ENCODE data around the gene STK38L. TPM values are rescaled to one million over a fixed set of nuclear protein-coding genes. Genes with fewer than 3 reads are reported as not detected.

STK38L gene
- total and polyA plus RNA-seq, 10 of the 15 experiments (the other 5 are each of a cell fraction or from before 2014, with no cell fraction given): 43.0 to 154 (median 115) TPM

DNA sequence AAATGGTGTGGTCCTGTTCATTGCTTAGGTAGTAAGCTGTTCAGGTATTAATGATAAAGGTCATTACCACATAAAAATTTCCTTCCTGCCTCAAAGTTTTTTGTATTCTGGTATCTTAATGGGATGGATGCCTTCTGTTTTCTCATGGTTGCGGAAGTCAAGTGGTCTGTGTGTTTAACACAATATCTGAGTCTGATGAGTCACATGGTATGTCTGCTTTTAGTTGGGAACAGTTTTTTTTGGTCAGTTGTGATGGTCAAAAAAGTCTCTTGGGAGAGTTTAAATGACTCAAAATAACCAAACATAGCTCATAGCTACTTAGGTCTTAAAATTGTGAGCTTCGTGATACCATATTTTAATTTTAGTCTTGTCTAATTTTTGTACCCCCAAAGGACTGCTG, 40.7 kb downstream of the STK38L start (continued):
- TF ChIP-seq BHLHE40 (IDR thresholded peaks at IDR 0.05; ENCODE audit: borderline replicate concordance in 1 of 2, low read depth in 2 of 2, low read length in 1 of 2) (peak in 1 of 2 experiments; percentile 60; a peak in 1 of 4 replicates), IRF4 (IDR thresholded peaks at IDR 0.05; ENCODE audit: low read depth, low read length) (peak; percentile 63; the same call in 1 of the 2 replicates), JUNB (IDR thresholded peaks at IDR 0.05) (peak; percentile 79), CREM (IDR thresholded peaks at IDR 0.05; ENCODE audit: low read depth) (peak; percentile 64), PAX8 (IDR thresholded peaks at IDR 0.05) (no peak), HCFC1 (IDR thresholded peaks at IDR 0.05; ENCODE audit: low read length) (no peak), RUNX3 (IDR thresholded peaks at IDR 0.05; ENCODE audit: low read length) (peak; percentile 87), NRF1 (conservative IDR thresholded peaks at IDR 0.05; ENCODE audit: low read depth, low read length) (no peak), FOXM1 (IDR thresholded peaks at IDR 0.05; ENCODE audit: low read depth, low read length) (peak; percentile 32; the same call in 1 of the 2 replicates), KAT2A (conservative IDR thresholded peaks at IDR 0.05; ENCODE audit: control insufficient read depth, low read depth, low read length) (no peak), ZZZ3 (IDR thresholded peaks at IDR 0.05; ENCODE audit: control insufficient read depth, insufficient read length, low read depth) (no peak), EED (IDR thresholded peaks at IDR 0.05; ENCODE audit: low read depth) (no peak), EZH2 (IDR thresholded peaks at IDR 0.05; ENCODE audit: borderline replicate concordance, control insufficient read depth, low read depth, low read length) (no peak), DPF2 (IDR thresholded peaks at IDR 0.05) (peak; percentile 65), ESRRA (IDR thresholded peaks at IDR 0.05; ENCODE audit: low read length) (no peak), LARP7 (IDR thresholded peaks at IDR 0.05) (no peak), IKZF2 (IDR thresholded peaks at IDR 0.05) (peak; percentile 87 to 89), MEF2B (IDR thresholded peaks at IDR 0.05; ENCODE audit: partially characterized antibody, poor library complexity, severe bottlenecking) (peak; percentile 98), BCL11A (IDR thresholded peaks at IDR 0.05; ENCODE audit: low read depth, low read length) (peak; percentile 76), TCF12 (IDR thresholded peaks at IDR 0.05; ENCODE audit: low read depth, low read length) (no peak), CHD4 (IDR thresholded peaks at IDR 0.05) (no peak), MEF2A (IDR thresholded peaks at IDR 0.05; ENCODE audit: insufficient read depth, low read depth, low read length) (peak; percentile 87), ATF7 (IDR thresholded peaks at IDR 0.05; ENCODE audit: low read depth) (peak; percentile 83), BMI1 (IDR thresholded peaks at IDR 0.05; ENCODE audit: borderline replicate concordance) (peak; percentile 56; the same call in 1 of the 2 replicates)
- TF ChIP-seq, protein P1, sequence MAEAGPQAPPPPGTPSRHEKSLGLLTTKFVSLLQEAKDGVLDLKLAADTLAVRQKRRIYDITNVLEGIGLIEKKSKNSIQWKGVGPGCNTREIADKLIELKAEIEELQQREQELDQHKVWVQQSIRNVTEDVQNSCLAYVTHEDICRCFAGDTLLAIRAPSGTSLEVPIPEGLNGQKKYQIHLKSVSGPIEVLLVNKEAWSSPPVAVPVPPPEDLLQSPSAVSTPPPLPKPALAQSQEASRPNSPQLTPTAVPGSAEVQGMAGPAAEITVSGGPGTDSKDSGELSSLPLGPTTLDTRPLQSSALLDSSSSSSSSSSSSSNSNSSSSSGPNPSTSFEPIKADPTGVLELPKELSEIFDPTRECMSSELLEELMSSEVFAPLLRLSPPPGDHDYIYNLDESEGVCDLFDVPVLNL (IDR thresholded peaks at IDR 0.05; ENCODE audit: low read depth, low read length): no peak
- TF ChIP-seq, protein P2, sequence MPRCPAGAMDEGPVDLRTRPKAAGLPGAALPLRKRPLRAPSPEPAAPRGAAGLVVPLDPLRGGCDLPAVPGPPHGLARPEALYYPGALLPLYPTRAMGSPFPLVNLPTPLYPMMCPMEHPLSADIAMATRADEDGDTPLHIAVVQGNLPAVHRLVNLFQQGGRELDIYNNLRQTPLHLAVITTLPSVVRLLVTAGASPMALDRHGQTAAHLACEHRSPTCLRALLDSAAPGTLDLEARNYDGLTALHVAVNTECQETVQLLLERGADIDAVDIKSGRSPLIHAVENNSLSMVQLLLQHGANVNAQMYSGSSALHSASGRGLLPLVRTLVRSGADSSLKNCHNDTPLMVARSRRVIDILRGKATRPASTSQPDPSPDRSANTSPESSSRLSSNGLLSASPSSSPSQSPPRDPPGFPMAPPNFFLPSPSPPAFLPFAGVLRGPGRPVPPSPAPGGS (IDR thresholded peaks at IDR 0.05; ENCODE audit: borderline replicate concordance, insufficient read depth, low read depth, low read length, poor library complexity, severe bottlenecking): peak; percentile 77
- TF ChIP-seq, protein P3, sequence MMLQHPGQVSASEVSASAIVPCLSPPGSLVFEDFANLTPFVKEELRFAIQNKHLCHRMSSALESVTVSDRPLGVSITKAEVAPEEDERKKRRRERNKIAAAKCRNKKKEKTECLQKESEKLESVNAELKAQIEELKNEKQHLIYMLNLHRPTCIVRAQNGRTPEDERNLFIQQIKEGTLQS (IDR thresholded peaks at IDR 0.05; ENCODE audit: borderline replicate concordance, extremely low read depth, low read depth, low read length): no peak
- TF ChIP-seq, protein P4, sequence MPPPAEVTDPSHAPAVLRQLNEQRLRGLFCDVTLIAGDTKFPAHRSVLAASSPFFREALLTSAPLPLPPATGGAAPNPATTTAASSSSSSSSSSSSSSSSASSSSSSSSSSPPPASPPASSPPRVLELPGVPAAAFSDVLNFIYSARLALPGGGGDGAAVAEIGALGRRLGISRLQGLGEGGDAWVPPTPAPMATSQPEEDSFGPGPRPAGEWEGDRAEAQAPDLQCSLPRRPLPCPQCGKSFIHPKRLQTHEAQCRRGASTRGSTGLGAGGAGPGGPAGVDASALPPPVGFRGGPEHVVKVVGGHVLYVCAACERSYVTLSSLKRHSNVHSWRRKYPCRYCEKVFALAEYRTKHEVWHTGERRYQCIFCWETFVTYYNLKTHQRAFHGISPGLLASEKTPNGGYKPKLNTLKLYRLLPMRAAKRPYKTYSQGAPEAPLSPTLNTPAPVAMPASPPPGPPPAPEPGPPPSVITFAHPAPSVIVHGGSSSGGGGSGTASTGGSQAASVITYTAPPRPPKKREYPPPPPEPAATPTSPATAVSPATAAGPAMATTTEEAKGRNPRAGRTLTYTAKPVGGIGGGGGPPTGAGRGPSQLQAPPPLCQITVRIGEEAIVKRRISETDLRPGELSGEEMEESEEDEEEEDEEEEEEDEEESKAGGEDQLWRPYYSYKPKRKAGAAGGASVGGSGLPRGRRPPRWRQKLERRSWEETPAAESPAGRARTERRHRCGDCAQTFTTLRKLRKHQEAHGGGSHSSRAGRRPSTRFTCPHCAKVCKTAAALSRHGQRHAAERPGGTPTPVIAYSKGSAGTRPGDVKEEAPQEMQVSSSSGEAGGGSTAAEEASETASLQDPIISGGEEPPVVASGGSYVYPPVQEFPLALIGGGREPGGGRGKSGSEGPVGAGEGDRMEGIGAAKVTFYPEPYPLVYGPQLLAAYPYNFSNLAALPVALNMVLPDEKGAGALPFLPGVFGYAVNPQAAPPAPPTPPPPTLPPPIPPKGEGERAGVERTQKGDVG (CRISPR knock-in tag; IDR thresholded peaks at IDR 0.05): no peak

All from GM12878 (cell line).